HL-60 (cell line): Measurements from ENCODE around the gene GPR137B.

ENCODE experiments used
- DNase-seq, 2 experiments: peaks; one replicate each; pipeline ENCODE4 v3.0.0-alpha.2; 2010 to 2020; ENCODE audit warnings: low read depth in 1 of 2, low spot score in 1 of 2
- H3K27ac ChIP-seq: fragments of 250-450 bp; sonication (Bioruptor Pico); replicated peaks from 2 replicates; pipeline ENCODE4 v1.5.1; 2020; ENCODE audit warnings: mild to moderate bottlenecking, moderate library complexity
- H3K27me3 ChIP-seq: fragments of 250-450 bp; sonication (Bioruptor Pico); 2 replicates; pipeline ENCODE4 v1.5.1; 2021; ENCODE audit warnings: mild to moderate bottlenecking, moderate library complexity; ENCODE audit not compliant: insufficient read depth, poor library complexity, severe bottlenecking
- H3K4me3 ChIP-seq: replicated peaks from 2 replicates; pipeline ENCODE4 v1.5.1; 2011; ENCODE audit warnings: mild to moderate bottlenecking, control low read depth, low read length; ENCODE audit not compliant: insufficient read depth
- GABPA ChIP-seq: IDR thresholded peaks from 2 replicates; pipeline ENCODE4 v1.6.1; 2012; ENCODE audit warnings: low read depth
- POLR2AphosphoS5 ChIP-seq: IDR thresholded peaks from 2 replicates; pipeline ENCODE4 v1.6.1; 2012; ENCODE audit warnings: low read depth
- SPI1 ChIP-seq: IDR thresholded peaks from 2 replicates; pipeline ENCODE4 v1.6.1; 2012; ENCODE audit warnings: low read depth, mild to moderate bottlenecking, borderline replicate concordance
- TF ChIP-seq, protein P1 (sequence below): IDR thresholded peaks from 2 replicates; pipeline ENCODE4 v1.6.1; 2012; ENCODE audit warnings: low read depth; ENCODE audit not compliant: insufficient replicate concordance
- TF ChIP-seq, protein P2 (sequence below): IDR thresholded peaks from one replicate; pipeline ENCODE4 v1.5.1; 2011; ENCODE audit warnings: low read length, control low read depth, inconsistent platforms; ENCODE audit not compliant: insufficient read depth

Gene GPR137B

DNA sequence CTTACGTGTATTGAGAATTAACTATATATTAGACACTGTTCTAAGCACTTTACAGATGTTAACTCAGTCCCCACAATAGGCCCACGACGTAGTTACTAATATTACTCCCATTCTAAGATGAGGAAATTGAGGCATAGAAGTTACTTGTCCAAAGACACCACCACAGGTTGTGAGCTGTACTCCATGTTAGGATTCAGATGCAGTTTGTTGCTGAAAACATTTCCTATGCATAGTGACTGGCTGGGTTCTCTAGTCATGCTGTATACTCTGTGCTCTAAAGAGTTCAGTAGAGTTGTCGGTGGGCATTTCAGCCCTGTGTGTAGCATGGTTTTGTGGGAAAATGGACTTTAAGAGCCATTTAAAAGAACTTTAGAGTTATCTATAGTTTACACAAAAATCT lies 65.2 kb downstream of the GPR137B start:
- no peak for TF ChIP-seq GABPA
- TF ChIP-seq, protein P1, sequence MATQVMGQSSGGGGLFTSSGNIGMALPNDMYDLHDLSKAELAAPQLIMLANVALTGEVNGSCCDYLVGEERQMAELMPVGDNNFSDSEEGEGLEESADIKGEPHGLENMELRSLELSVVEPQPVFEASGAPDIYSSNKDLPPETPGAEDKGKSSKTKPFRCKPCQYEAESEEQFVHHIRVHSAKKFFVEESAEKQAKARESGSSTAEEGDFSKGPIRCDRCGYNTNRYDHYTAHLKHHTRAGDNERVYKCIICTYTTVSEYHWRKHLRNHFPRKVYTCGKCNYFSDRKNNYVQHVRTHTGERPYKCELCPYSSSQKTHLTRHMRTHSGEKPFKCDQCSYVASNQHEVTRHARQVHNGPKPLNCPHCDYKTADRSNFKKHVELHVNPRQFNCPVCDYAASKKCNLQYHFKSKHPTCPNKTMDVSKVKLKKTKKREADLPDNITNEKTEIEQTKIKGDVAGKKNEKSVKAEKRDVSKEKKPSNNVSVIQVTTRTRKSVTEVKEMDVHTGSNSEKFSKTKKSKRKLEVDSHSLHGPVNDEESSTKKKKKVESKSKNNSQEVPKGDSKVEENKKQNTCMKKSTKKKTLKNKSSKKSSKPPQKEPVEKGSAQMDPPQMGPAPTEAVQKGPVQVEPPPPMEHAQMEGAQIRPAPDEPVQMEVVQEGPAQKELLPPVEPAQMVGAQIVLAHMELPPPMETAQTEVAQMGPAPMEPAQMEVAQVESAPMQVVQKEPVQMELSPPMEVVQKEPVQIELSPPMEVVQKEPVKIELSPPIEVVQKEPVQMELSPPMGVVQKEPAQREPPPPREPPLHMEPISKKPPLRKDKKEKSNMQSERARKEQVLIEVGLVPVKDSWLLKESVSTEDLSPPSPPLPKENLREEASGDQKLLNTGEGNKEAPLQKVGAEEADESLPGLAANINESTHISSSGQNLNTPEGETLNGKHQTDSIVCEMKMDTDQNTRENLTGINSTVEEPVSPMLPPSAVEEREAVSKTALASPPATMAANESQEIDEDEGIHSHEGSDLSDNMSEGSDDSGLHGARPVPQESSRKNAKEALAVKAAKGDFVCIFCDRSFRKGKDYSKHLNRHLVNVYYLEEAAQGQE = no peak
- Histone ChIP-seq H3K4me3 (no peak overlapping the region), H3K27ac (no peak overlapping the region)

DNA sequence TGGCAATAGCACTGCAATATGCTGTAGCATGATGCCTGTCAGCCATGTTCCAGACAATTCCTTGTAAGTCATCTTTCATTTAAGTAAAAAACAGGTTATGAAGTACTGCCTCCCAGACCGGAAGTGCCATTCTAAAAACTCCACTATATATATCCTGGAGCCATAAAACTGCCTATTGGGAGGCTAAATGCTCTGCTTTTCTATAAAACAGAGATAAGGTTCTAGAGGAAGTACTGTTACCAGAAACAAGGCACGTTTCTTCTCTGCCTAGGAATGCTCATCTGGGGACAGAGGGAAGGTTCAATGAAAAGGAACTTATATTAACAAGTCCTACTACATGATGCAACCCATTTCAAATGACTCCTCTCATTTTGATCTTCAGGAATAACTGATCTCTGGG lies 66.8 kb downstream of the GPR137B start:
- no peak for DNase-seq
- Histone ChIP-seq H3K27me3 (no peaks in the 10 kb centered on the region), H3K27ac (no peak overlapping the region), H3K4me3 (no peak overlapping the region)
- TF ChIP-seq, protein P2, sequence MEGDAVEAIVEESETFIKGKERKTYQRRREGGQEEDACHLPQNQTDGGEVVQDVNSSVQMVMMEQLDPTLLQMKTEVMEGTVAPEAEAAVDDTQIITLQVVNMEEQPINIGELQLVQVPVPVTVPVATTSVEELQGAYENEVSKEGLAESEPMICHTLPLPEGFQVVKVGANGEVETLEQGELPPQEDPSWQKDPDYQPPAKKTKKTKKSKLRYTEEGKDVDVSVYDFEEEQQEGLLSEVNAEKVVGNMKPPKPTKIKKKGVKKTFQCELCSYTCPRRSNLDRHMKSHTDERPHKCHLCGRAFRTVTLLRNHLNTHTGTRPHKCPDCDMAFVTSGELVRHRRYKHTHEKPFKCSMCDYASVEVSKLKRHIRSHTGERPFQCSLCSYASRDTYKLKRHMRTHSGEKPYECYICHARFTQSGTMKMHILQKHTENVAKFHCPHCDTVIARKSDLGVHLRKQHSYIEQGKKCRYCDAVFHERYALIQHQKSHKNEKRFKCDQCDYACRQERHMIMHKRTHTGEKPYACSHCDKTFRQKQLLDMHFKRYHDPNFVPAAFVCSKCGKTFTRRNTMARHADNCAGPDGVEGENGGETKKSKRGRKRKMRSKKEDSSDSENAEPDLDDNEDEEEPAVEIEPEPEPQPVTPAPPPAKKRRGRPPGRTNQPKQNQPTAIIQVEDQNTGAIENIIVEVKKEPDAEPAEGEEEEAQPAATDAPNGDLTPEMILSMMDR = no peak
- TF ChIP-seq GABPA = no peak

More for the DNA sequence above, 65.2 kb downstream of the GPR137B start:
- no peak for DNase-seq
- no peaks in the 10 kb centered on the region for H3K27me3 ChIP-seq

DNA sequence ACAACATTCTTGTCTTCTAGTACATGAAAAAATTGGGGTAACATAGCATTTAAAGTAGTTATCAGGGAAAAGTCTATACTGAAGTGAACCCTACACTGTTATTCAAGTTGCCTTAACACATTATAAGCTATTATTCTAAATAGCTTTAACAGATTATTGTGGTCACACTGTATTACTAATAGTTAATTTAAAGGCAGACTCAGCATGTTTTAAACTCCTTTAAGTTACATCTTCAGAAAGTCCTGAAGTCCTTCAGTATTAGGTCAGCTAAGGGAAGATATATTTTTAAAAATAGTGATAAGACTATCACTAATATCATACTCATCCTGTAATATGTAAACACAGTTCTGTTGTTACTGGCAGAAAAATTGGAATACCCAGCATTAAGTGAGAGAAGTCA lies 67.4 kb downstream of the GPR137B start:
- no peak for TF ChIP-seq POLR2AphosphoS5
- TF ChIP-seq, protein P1 = no peak
- TF ChIP-seq GABPA = no peak
- no peak for TF ChIP-seq SPI1
- TF ChIP-seq, protein P2 = no peak
- no peak overlapping the region for H3K27ac ChIP-seq
- no peaks in the 10 kb centered on the region for H3K27me3 ChIP-seq
- no peak for DNase-seq
- H3K4me3 ChIP-seq = no peak overlapping the region

DNA sequence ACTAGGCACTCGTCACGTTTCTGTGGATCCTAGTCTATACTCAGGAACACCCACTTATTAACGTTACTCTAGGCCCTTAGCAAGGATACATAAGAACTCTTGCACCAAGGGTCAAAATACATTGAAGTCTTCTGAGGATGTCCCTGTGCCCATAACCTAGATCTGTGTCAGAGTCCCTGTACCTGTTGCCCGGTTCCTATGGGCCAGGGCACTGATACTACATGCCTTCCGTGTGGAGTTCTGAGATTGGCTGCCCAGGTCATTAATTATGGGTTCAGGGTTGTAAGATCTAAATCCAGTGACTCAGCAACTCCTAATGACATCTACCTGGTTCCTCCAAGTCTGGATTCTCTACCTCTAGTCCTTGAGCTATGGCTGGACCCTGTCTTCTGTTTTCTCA lies 69.5 kb downstream of the GPR137B start:
- DNase-seq = no peak
- Histone ChIP-seq H3K27me3 (no peaks in the 10 kb centered on the region), H3K27ac (no peak overlapping the region), H3K4me3 (no peak overlapping the region)
- no peak for TF ChIP-seq SPI1
- no peak for TF ChIP-seq GABPA
- no peak for TF ChIP-seq POLR2AphosphoS5
- TF ChIP-seq, protein P1 = no peak
- TF ChIP-seq, protein P2 = no peak
